HG02981 (cell line): ENCODE data around the gene PLCH1.

ENCODE experiments used
- ATAC-seq: cut with Tn5 transposase; IDR thresholded peaks from one replicate; pipeline ENCODE4 v1.9.1; 2021; ENCODE audit warnings: mild to moderate bottlenecking, moderate library complexity; ENCODE audit not compliant: unreplicated experiment

PLCH1 gene

GRCh38 chr3:155701882-155702465 lies 42.9 kb downstream of the PLCH1 start:
- ATAC-seq: peak; percentile 60

GRCh38 chr3:155697542-155697941 lies 47.3 kb downstream of the PLCH1 start:
- no peak for ATAC-seq

GRCh38 chr3:155690921-155691320 lies 54.0 kb downstream of the PLCH1 start:
- no peak for ATAC-seq

- no peak for ATAC-seq
These were observed 56.4 kb downstream of the PLCH1 start for GRCh38 chr3:155688481-155688880.

GRCh38 chr3:155683344-155683720 lies 61.5 kb downstream of the PLCH1 start:
- ATAC-seq: no peak

GRCh38 chr3:155682426-155683343 lies 62.2 kb downstream of the PLCH1 start:
- ATAC-seq: no peak

- ATAC-seq: no peak
These were observed 68.5 kb downstream of the PLCH1 start for GRCh38 chr3:155676252-155676981.

GRCh38 chr3:155675094-155675493 lies 69.8 kb downstream of the PLCH1 start:
- no peak for ATAC-seq

GRCh38 chr3:155673421-155673820 lies 71.5 kb downstream of the PLCH1 start:
- no peak for ATAC-seq

- ATAC-seq: no peak
These were observed 74.5 kb downstream of the PLCH1 start for GRCh38 chr3:155670335-155670734.

GRCh38 chr3:155667988-155668387 lies 76.9 kb downstream of the PLCH1 start:
- no peak for ATAC-seq

- no peak for ATAC-seq
These were observed 79.8 kb downstream of the PLCH1 start for GRCh38 chr3:155664925-155665695.

- no peak for ATAC-seq
These were observed 81.2 kb downstream of the PLCH1 start for GRCh38 chr3:155663467-155664212.

- no peak for ATAC-seq
These were observed 83.1 kb downstream of the PLCH1 start for GRCh38 chr3:155661760-155662159.

GRCh38 chr3:155661042-155661441 lies 83.8 kb downstream of the PLCH1 start:
- ATAC-seq: no peak

- no peak for ATAC-seq
These were observed 86.1 kb downstream of the PLCH1 start for GRCh38 chr3:155658671-155659261.

- no peak for ATAC-seq
These were observed 86.9 kb downstream of the PLCH1 start for GRCh38 chr3:155658006-155658405.

- ATAC-seq: no peak
These were observed 87.7 kb downstream of the PLCH1 start for GRCh38 chr3:155657161-155657560.

- ATAC-seq: no peak
These were observed 88.4 kb downstream of the PLCH1 start for GRCh38 chr3:155656466-155656865.
